NCI-H82 treated with DMSO at 0.1 percent for 48 hours (cell line): ENCODE measurements around the gene DPEP1.
"Not testable (repeated sequence)": the region's sequence is repeated elsewhere in the genome, so short reads cannot be mapped to it uniquely, and the experiment has no call there.

Source experiments
- DNase-seq: peaks from one replicate; lab custom pipeline; 2025; ENCODE audit not compliant: unreplicated experiment; lab: John Stamatoyannopoulos, UW

The DPEP1 gene

GRCh38 chr16:89577055-89577759 lies 36.2 kb upstream of the DPEP1 start:
- no peak for DNase-seq

DNA sequence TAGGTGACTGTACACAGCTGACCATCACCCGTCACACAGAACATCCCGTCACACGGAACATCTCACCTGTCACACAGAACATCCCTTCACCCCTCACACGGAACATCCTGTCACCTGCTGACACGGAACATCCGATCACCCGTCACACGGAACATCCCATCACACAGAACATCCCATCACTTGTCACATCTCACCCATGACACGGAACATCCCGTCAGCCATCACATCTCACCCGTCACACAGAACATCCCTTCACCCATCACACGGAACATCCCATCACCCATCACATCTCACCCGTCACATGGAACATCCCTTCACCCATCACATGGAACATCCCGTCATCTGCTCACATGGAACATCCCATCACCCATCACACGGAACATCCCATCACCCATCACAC lies 34.1 kb upstream of the DPEP1 start:
- no peak for DNase-seq

DNA sequence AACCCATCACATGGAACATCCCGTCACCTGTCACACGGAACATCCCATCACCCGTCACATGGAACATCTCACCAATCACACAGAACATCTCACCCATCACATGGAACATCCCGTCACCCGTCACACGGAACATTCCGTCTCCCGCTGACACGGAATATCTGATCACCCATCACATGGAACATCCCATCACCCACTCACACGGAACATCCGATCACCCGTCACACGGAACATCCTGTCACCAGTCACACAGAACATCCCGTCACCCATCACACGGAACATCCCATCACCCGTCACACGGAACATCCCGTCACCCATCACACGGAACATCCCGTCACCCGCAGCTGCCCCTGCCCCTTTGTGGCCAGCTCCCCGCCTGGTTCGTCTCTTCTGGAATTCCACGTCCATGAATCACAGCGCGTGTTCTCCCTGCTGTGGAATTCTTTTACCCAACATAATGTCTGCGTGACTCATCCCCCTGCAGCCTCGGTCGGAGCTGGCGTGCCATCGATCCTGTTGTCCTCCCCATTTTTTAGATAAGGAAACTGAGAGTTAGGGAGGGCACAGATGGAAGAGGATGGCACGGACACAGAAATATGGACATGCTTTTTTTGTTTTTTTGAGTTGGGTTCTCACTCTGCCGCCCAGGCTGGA lies 32.3 kb upstream of the DPEP1 start:
- no peak for DNase-seq

DNA sequence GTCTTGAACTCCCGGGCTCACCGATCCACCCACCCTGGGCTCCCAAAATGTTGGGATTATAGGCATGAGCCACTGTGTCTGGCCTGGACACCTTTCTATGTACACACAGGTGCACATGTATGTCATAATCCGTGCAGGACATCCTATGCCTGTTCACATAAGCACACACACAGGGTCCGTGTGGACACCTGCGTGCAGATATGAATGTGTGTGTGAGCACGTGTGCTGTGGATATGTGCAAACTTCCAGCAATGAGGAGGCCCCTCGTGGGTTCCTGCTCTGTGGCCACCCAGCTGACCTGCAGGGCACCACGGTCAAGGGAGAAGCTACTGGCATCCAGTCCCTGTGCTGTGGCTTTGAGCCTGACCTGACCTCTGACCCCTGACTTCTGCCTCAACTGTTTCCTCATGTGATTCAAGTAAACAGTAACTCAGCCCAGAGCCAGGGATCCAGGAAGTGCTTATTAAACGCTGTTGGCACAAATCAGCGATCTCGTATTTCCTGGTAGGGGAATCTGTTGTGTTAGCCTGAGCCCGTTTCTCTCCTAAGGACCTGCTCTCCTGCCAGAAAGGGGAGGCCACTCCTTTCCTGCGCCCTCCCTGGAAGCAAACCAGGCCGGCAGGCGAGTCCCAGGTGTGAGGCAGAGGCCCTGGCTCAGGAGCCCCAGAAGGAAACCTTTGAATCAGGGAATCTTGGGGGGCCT lies 31.4 kb upstream of the DPEP1 start:
- no peak for DNase-seq

- no peak for DNase-seq
Observed at GRCh38 chr16:89582614-89583196, 30.7 kb upstream of the DPEP1 start.

DNA sequence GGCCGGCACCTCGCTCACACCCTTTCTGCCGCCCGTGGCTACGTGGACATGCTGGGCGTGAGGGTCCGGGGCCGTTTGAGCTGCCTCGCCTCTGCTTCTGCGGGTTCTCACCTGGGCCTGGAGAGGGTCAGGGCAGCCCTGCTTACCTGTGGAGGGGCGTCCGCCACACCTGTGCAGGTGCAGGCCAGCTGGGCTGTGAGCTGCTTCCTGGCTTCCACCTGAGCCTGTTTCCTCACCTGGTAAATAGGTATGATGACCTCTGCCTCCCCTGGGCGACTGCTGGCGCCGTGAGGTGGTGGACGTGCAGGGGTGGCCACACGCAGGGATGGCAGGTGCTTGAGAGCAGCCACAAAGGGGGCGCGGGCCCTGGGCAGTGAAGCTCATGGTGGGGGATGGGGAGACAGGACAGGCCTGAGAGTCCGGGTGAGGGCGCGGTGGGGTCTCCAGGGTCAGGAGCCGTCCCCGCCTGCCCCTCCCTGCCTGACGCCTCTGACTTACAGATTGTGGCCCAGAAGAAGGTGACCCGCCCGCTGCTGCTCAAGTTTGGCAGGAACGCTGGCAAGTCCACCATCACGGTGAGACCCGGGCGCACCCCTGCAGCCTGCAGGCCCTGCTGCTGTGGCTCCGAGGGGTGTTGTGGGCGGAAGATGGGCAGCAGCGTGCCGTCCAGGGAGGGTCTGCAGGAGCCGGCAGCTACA lies 30.1 kb upstream of the DPEP1 start:
- no peak for DNase-seq

DNA sequence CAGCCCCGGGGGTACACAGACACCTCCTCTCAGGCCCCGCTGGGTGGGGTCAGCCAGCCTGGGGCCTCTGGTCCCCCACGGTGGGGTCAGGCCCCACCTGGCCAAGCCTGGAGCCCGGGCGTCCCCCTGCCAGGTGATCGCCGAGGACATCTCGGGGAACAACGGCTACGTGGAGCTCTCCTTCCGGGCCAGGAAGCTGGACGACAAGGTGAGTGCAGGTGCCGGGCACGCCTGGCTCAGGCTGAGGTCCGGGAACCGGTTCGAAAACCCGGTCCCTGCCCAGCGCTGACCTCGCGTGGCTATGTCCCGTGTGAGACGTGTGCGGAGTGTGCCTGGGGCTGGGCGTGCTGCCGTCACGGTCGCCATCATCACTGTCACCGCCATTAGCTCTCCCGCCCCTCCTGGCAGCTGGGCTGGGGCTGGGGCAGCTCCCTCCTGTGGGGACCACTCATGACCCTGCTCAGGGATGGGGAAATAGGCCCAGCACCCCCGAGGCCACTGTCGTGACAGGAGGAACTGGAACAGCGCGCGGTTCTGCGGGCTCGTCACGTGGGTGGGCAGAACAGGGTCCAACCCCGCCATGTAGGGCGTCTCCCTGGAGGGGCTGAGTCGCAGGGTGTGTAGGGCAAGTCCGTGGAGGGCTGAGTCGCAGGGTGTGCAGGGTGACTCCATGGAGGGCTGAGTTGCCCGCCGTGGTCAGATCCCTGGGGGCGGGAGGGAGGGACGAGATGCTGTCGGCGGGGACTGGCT lies 29.4 kb upstream of the DPEP1 start:
- no peak for DNase-seq

- no peak for DNase-seq
Observed at GRCh38 chr16:89584768-89585549, 28.5 kb upstream of the DPEP1 start.

DNA sequence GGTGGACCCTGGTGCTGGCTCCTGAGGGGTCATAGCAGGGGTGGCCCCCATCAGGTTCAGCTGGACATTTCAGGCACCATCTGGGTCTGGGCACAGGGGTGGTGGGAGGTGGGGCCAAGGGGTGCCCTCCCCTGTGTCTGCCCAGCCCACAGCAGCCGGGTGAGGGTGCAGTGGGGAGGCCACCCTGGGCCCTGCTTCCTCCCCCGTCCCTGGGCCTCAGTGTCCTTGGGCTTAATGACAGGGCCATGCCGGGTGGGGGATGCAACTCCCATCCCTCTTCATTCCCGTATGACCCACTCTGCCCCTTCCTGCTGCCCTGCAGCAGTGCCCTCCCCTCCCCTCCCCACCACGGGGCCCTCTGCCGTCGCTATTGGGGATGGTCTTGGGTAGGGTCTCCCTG lies 27.2 kb upstream of the DPEP1 start:
- no peak for DNase-seq

DNA sequence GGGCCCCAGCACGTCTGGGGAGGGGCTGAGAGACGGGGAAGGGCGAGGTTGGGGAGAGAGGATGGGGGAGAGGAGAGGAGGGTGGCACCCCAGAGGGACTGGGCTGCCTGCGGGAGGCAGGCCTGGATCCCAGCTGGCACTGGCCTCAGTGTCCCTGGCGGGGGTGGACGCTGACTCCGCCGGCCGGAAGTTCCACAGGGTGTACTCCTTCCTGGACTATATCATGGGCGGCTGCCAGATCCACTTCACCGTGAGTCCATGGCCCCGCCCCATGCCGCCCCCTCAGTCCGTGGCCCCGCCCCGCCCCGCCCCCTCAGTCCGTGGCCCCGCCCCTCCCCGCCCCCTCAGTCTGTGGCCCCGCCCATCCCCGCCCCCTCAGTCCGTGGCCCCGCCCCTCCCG lies 26.6 kb upstream of the DPEP1 start:
- DNase-seq: no peak

- not testable (repeated sequence) for DNase-seq
Observed at GRCh38 chr16:89587676-89588075, 25.8 kb upstream of the DPEP1 start.

DNA sequence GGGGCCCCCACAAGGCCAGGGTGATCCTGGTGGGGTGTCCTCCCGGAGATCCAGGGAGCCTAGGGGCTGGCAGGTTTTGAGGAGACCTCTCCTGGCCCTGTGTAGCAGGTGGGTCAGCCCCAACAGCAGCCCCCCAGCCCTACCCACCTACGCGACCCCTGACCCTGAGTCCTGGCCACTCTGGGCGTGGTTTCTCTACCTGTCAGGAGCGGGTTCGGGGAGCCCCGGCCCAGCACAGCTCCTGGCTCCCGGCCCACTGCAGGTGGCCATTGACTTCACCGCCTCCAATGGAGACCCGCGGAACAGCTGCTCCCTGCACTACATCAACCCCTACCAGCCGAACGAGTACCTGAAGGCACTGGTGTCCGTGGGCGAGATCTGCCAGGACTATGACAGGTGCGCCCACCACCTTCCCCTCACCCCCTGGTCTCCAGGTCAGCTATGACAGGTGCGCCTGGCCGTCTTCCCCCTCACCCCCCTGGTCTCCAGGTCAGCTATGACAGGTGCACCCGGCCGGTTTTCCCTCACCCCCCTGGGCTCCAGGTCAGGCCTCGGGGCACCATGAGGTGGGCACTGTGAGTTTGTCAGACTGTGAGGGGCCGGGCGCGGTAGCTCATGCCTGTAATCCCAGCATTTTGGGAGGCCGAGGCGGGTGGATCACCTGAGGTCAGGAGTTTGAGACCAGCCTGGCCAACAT lies 24.9 kb upstream of the DPEP1 start:
- no peak for DNase-seq

DNA sequence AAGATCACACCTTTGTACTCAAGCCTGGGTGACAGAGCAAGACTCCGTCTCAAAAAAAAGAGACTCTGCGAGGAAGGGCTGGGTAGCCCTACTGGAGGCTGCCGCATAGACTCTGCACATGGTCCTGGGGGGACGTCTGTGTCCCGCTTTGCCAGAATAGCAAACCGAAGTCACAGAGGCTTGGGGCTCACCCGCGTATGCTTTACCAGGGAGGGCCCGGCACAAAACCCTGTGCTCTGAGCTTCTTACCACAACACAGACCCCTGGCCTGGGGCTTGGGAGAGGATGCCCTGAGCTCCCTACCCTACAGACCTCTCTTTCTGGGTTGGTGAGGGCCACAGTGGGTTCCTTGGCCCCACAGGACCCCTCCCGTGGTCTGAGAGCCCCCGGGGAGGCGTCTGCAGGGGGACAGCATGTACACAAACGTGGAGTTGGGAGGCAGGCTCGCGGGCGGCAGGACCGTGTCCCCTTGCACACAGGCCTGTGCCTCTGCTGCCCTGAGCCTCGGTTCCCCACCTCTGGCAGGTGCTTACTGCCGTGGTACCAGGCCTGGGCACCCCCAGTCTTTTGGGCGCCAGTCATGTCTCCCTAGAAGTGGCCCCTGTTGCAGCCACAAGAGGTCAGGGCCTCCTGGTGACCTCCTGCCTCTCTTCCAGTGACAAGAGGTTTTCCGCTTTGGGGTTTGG lies 24.1 kb upstream of the DPEP1 start:
- DNase-seq: no peak

- no peak for DNase-seq
Observed at GRCh38 chr16:89593841-89594240, 19.6 kb upstream of the DPEP1 start.

- no peak for DNase-seq
Observed at GRCh38 chr16:89595330-89596060, 17.9 kb upstream of the DPEP1 start.

DNA sequence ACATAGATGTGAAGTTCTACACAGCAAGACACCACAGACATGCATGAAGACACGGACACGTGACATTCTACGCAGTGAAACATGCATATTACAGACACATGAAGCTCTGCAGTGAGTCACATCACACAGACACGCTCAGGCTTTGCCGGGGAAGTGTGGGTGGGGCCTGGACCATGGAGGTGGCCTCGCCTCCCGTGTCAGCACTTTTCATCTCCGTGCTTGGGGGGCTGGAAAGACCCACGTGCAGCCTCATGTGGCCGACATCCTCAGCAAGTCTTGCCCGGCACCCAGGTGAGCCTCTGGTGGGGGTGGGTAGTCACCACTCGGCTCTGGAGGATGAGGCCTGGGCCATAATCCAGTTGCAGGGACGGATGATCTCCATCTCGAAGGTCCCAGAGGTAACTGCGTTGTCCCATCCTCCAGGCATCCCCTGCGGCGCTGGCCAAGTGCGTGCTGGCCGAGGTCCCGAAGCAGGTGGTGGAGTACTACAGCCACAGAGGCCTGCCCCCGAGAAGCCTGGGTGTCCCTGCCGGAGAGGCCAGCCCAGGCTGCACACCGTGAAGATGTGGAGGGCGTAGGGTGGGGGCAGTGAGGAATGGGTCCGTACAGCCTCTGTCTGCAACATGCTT lies 17.3 kb upstream of the DPEP1 start:
- DNase-seq: no peak

DNA sequence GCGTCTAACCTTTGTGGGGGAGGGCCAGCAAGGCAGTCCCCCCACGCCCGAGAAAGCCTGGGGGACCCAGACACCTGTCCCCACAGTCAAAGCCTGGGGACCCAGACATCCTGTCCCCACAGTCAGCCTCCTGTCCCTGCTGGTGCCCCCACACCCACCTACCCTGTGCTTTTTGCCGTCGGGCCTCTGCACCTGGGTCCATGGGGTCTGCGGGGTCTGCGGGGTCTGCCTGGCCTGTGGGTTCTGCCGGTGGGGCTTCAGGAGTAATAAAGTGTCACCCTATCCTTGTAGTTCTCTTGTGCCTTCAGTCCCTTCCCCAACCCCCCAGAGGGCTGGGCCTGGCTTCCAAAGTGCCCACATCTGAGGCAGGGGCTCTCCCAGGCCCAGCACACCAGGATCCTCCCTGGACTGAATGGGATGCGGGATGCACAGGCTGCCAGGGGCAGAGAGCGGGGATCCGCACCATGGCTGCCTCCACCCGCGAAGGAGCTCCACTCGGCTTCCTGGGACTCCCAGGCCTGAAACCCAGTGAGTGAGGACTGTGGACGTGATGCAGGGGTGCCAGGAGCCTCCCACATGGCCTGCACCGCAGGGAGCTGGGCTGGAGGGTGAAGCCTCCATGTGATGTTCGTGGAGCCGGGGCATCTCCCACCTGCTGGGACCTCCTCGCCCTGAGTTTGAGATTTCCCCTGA lies 16.3 kb upstream of the DPEP1 start:
- DNase-seq: no peak
